ENCODE results near the gene GLT8D2.

GRCh38 chr12:103944964-103945363, 105.0 kb downstream of the GLT8D2 start:
- no peak for TF ChIP-seq CTCF (conservative IDR thresholded peaks at IDR 0.05 in 1 of 2, IDR thresholded peaks at IDR 0.05 in 1 of 2; ENCODE audit: low read depth in 1 of 2, low read length in 2 of 2)
- no peak for TF ChIP-seq EZH2 (IDR thresholded peaks at IDR 0.05; ENCODE audit: low read length, missing control alignments)

Measured in fibroblast of lung (primary cell).